Right kidney (tissue), 1 donor: ENCODE data around the gene CROCC.

ENCODE experiments used
- DNase-seq: peaks from one replicate; pipeline ENCODE4 v3.0.0-alpha.2; 2016

CROCC gene

DNA sequence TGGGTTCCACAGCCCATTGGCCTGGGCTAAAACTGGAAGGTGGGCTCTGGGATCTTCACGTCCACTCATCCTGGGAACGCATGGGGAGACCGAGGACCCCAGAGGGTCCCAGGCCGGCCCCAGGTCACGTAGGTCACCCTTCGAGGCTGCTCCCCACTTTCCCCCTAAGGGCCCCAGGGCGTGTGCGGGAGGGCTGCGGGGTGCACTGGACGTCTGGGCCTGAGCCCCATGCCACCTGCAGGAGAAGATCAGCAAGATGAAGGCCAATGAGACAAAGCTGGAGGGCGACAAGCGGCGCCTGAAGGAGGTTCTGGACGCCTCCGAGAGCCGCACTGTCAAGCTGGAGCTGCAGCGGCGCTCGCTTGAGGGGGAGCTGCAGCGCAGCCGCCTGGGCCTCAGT, 46.2 kb downstream of the CROCC start:
- DNase-seq, result no peak

DNA sequence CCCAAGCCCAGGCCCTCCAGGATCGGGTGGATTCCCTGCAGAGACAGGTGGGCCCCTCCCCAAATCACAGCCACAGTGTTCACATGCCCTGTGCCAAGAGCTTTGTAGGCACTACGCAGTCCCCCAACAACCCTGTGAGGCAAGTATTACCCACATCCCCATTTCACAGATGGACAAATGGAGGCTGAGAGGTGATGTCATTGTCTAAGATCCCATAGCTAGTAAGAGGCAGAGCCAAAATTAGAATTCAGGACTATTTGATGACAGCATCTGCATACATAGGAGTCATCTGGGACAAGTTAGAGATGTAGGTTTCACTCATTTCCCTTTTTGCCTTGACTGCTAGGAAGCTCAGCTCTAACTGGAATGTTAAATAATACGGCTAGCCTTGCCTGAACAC, 46.6 kb downstream of the CROCC start:
- no peak for DNase-seq

DNA sequence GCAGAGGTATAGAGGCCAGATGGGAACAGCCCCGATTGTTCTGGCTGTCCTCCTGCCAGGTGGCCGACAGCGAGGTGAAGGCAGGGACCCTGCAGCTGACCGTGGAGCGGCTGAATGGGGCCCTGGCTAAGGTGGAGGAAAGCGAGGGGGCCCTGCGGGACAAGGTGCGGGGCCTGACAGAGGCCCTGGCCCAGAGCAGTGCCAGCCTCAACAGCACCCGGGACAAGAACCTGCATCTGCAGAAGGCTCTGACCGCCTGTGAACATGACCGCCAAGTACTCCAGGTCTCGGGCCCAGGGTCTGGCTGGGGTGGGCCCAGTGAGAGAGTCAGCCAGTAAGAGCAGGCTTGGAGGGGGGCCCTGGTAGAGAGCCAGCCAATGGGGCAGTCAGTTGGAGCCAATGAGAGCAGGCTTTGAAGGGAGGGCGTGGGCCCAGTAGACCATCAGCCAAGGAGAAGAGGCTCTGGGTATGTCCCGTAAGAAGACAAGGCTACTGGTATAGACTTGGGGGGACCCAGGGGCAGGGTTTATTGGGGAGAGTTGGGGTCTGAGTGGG, 47.4 kb downstream of the CROCC start:
- DNase-seq, result no peak

DNA sequence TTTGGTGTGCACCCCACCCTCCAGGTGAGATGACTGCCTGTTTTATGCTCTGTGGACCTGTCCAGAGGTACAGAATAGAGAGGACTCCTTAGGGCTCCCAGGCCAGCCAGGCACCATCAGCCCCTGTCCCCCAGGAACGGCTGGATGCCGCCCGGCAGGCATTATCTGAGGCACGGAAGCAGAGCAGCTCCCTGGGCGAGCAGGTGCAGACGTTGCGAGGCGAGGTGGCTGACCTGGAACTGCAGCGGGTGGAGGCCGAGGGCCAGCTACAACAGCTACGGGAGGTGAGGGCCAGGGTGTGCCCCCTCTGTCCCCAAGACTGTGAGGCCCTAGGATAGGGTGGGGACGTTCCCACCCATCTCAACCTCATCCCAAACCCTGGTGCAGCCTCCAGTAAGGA, 47.9 kb downstream of the CROCC start:
- DNase-seq, result no peak

DNA sequence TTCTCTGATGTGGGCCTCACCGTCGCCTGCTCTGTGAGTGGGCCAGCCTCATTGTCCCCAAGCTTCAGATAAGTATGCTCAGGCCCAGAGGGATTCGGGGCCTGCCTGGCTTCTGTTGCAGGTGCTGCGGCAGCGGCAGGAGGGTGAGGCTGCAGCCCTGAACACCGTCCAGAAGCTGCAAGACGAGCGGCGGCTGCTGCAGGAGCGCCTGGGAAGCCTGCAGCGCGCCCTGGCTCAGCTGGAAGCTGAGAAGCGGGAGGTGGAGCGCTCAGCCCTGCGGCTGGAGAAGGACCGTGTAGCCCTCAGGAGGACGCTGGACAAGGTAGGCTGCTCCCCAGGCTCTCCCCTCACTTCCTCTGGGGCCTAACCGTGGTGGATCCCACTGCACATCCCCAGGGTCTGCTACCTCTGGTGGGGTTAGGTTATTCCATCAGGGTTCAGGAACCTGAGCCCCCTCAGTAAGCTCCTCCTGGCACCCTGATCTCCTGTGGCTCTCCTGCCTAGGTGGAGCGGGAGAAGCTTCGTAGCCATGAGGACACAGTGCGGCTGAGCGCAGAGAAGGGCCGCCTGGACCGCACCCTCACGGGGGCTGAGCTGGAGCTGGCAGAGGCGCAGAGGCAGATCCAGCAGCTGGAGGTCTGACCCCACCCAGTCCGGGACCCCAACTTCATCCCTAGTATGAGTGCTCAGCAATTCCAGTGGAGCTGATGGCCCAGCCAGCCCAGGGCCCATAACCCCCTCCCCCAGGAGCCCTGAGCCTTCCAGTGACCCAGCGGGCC, 48.6 kb downstream of the CROCC start:
- no peak for DNase-seq

DNA sequence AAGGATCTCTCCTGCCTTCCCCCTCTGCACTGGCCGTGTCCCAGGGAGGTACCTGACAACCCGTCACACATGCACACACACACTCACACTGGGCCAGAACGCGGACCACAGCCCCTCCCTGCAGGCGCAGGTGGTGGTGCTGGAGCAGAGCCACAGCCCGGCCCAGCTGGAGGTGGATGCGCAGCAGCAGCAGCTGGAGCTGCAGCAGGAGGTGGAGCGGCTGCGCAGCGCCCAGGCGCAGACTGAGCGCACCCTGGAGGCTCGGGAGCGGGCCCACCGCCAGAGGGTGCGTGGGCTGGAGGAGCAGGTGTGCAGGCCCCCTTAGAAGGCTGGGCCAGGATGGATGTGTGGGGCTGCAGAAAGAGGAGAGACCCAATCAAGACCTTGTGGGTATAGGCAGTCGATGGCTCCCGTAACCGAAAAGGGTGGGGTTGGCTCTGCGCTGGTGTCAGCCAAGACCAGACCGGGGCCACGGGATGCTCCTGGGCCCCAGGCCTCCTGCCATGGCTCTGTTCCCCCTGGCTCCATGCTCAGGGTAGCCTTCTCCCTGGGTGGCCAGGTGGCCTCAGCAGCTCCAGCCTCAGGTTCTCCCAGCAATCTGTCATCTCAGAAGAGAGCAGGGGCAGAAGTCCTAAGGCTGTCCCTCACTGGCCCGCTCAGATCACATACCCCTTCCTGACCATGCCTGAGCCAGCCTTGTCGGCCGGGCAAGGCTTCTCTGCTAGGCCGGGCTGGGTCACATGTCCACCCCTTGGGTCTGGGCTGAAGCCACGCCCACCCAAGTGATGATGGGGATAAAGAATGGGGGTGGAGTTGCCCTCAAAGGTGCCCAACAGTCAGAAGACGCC, 49.8 kb downstream of the CROCC start:
- DNase-seq, result no peak

DNA sequence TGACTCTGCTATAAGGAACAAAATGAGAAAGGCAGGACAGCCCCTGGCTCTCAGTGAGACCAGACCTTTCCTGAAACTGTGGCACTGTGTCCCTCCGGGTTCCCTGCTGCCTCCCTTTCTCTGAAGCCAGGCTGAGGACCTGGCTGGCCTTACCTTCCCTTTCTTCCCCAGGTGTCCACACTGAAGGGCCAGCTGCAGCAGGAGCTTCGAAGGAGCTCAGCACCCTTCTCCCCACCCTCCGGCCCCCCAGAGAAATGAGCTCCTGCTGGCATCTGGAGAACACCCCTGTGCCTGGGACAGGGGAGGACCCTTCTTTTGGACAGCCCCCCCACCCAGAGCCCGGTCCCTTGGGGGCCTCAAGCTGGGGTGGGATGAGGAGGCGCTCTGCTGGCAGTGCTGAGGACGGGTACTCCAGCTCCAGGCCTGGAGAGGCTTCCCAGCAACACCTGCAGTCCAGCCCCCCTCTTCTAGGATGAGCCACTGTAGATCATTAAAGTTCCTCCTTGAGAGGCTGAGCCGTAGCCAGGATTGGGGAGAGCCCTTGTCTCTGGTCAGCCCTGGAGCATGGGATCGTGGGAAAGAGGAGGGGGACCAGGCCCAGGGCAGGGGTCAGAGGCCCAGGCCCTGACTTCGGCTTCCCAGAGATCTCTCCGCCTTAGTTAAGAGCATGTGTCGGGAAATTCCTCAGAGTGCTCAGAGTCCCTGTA, 50.6 kb downstream of the CROCC start:
- no peak for DNase-seq

DNA sequence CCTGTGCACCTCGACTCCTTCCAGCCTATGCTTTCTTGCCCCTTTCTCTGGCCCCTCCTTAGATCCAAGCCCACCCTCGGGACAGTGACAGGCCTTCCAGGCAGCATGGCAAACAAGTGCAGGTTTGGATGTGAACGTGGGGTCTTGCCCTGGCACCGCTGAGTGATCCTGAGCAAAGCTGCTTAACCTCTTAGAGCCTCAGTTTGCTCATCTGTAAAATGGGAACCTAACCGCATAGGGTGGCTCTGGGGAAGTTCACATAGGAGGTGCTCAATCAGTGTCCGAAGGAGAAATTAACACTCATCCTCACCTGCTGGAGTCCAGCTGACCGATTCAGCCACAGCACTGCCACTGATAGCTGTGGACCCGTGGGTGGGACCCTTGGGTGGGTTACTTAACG, 51.5 kb downstream of the CROCC start:
- no peak for DNase-seq

DNA sequence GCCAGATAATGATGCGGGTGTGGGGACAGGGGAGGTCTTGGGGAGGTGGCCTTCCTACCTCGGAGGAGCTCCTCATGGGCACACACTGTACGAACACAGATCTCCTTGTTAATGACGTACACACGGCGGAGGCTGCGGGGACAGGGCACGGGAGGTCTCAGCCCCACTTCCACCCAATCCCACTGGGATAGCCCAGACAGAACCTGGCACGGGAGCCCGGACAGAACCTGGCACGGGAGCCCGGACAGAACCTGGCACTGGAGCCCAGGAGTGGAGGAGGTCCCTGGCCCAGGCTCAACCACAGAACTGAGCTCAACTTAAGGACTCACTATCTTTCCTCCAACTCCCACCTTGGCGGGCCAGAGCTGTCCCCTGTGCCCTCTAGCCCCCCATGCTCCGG, 53.5 kb downstream of the CROCC start:
- DNase-seq, result no peak

DNA sequence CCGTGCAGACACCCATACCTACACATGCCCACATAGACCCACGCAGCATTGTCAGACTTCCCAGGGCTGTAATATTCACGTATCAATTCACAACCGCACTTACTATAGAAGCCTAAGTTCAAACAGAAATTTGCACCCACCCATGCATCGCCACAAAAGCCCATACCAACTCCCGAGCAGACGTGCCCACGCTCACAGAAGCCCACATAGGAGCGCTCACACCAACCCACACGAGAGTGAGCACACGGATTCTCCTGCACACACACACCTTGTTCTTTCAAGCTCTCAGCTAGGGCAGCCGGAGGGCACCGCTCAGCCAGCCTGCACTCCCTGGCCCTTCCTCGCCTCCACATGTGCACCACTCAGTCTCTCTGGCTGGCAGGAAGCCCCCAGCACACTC, 54.1 kb downstream of the CROCC start:
- DNase-seq, result no peak

DNA sequence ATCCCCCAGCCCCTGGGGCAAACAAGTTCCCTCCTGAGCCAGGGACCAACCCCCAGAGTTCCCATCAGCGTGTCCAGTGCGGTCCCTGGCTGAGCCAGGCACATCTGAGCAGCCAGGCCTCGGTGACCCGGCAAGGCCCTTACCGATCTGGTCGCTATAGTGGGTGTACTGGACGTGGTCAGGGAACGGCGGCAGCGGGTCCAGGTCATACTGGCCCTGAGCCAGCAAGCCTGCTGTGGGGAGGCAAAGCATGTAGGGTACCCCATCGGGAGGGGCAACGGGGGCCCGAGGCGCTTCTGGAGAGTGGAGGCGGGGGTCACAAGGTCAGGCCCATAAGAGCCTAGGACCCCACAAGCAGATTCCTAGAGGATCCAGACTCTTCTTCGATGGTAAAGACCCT, 55.2 kb downstream of the CROCC start:
- no peak for DNase-seq

DNA sequence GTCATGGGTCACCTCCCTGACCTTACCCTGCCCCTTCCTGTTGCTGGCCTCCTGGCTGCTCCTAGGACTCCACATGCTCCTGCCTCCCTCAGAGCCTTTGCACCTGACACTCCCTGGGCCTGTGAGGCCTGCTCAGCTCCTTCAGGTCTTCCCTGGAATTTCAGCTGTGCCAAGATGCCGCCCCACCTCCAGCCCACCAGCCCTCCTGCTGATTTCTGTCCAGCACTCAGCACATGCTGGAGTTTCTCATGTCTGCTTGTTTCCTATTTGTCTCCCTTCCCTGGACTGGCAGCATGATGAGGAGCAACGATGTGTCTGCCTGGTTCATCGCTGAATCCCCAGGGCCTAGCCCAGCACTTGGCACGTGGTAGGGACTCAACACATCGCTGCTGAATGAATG, 55.6 kb downstream of the CROCC start:
- DNase-seq, result no peak

DNA sequence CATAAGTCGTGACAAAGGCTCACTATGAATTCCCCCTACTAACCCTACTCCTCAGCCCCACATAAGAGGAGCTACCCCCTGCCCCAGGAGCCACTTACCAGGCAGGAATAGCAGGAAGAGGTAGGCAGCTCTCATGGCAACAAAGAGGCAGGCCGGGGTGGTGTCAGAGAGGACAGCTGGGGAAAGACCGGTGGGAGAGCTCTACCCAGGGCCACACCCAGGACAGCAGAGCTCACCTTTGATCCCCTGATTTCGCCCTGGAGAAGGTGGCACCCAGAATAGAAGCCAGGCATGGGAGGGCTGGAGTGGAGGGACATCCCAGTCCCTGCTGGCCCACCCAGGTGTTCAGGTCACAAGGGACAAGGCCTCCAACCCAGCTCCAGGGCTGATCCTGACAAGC, 56.4 kb downstream of the CROCC start:
- DNase-seq, result no peak

DNA sequence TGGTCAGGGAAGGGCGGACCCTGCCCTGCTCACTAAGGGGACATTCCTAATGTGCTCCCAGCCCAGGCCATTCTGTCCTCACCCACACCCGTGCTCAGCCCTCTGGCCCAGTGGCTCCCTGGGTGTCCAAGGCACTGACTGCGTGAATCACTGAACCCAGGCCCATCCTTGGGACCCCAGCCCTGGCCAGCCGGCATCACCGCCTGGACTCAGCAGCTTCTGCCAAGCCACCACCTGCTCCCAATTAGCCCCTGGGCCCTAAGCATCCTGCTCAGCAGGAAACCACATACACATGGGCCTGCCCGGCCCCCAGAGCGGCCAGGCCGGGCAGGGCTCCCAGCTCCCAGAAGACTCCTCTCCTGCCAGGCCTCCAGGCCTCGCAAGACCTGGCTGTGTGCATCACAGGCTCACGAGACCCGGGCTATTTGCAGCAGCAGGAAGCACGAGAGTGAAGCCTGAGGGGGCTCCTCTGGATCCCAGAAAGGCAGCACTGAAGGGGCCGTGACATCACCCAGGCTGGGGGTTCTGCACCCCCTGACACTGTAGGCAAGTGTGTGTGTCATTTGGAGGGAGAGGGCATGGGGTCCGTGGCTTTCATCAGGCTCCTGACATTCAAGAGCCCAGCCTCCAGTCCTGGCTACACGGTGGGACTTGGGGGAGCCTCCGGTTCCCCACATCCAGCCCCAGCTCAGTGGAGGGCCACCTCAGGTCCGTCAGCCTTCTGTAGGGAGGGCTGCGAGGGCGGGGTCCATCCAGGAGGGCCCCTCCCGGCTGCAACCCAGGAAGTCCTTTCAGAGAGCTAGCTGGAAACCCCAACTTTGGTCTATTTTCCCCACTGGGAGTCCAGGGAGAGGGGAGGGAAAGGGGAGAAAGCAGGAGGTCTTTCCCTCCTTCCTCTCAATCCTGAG, 57.1 kb downstream of the CROCC start:
- DNase-seq, result peak; percentile 39

DNA sequence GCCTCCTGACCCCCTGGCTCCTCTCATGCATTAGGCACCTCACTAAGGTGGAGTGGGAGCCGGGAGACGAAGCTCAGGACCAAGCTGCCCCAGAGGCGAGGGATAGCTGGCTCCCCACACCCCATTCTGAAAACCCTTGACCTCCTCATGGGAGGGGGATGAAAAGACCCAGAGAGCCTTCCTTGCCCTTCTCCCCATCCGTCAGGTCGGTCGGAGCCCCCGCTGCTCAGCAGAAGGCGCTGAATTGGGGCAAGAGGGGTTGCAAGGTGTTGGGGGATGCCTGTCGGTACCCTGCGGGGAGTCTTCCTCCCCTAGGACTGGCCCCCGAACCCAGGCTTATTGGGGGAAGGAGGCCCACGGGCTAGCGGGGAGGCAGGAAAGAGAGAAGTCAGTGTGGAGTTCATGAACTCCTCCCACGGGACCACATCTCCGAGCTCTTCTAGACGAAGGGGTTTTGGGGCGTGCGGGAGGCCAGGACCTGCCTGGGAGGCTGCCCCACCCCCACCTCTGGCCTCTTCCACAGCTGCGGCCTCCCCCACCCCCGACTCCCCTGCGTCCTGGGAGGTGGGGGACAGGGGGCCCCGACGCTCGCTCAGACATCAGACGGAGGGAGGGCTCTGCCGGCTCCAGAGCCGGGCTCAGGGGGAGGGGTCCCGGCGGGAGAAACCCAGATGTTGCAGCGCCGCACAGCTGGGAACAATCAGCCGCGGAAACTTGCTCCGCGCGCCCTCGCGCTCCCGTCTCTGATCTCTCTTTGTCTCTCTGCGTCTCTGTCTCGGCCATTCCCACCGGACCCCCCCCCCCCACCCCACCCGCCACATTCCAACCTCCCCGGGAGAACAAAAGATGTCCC, 58.0 kb downstream of the CROCC start:
- peak; percentile 47 for DNase-seq

DNA sequence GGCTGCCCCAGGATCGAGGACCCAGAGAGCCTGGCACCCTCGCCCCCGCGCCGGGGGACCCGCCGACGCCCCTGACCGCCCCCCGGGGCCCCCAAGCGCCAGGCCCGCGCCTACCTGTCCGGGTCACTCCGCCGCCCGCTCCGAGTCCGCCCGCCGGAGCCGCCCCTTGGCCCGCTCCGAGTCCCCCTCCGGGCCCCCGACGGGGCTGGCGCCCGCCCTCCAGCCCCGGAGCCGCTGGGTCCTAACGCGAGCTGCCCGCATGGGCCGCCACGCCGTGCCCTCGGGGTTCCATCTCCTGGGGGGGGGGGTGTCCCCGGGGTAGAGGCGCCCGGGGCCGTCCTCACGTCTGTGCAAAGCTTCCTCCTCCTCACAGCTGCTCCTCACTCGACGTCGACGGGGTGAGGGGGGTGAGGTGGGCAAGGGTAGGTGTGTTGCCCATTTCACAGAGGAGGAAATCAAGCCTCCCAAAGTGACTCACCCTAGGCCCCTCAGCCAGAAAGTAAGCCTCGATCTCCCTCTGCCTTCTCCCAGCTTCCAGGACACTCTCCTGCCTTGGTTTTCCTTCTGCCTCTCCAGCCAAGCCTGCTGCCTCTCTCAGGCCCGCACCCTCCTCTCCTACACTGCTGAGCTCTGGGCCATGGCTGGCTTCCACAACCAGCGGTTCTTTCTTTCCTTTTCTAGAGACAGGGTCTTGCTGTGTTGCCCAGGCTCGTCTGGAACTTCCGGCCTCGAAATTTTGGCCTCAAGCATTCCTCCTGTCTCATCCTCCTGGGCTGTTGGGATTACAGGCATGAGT, 58.9 kb downstream of the CROCC start, which contains the start of gene MFAP2:
Gene MFAP2 (minus strand): TSS at position 148 of the 796 bp plus-strand sequence. CDS start 2,347 bp downstream, outside the sequence.
- DNase-seq, result peak; percentile 45

DNA sequence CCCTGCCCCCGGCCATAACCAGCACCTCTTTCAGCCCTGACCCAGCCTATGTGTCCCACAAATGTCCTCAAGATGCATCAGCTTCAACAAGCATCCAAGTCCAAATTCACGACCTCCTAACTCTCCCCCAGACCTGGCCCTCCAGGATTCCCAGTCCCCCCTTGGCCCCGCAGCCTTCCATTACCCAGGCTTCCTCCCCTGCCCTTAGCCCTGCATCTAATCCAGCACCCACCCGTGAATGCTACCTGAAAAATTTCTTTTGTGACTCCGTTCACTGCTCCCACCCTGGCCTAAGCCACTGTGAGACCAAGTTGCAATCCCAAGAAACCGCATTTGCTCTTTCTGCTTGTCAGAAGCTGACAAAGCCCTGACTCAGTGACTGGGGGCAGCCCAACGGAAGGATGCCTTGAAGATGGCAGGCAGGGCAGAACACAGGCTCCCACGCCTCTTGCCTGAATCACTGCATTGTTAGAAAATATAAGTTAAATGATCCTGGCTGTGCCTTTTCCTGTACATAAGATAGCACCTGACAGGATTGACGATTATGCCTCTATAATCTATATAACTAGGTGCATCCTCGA, 59.6 kb downstream of the CROCC start:
- no peak for DNase-seq

DNA sequence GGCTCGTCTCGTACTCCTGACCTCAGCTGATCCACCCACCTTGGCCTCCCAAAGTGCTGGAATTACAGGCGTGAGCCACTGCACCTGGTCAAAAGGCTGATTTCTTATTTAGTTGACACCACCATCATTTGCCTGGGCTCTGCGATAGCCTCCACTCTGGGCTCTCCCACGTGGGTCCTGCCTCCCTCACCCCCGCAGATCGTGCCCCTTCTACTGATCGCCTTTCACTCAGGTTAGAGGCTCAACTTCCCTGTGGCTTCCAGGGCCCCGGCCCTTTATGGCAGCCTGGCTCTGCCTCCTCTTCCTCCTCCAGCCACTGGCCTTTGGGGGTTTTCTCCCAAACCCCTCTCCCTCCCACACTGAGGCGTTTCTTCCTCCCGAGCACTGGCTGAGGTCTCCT, 61.2 kb downstream of the CROCC start:
- DNase-seq, result peak; percentile 49

DNA sequence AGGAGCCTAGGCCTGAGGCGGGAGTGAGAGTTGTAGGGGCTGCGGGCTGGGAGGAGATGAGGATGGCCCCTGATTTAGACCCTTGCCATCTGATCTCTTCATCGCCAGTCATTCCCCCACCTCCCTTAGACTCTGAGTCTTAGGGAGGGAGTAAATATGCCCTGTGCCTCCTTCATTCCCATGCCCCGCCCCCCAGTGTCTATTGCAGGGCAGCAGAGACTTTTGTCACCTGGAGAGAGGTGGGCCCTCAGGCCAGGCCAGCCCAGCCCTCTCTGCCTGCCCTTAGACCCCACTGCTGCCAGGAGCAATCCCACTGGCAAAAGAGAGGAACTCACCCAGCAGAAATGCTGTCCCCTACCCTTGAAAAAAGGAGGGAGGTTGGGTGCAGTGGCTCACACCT, 61.9 kb downstream of the CROCC start:
- DNase-seq, result no peak
